NCI-H2107 (cell line): ENCODE results near the gene SOX3.

Experiments
- DNase-seq: peaks from one replicate; lab custom pipeline; 2025; lab: John Stamatoyannopoulos, UW

Gene SOX3

GRCh38 chrX:140495739-140496138, 9.1 kb downstream of the SOX3 start:
- no peak for DNase-seq

DNA sequence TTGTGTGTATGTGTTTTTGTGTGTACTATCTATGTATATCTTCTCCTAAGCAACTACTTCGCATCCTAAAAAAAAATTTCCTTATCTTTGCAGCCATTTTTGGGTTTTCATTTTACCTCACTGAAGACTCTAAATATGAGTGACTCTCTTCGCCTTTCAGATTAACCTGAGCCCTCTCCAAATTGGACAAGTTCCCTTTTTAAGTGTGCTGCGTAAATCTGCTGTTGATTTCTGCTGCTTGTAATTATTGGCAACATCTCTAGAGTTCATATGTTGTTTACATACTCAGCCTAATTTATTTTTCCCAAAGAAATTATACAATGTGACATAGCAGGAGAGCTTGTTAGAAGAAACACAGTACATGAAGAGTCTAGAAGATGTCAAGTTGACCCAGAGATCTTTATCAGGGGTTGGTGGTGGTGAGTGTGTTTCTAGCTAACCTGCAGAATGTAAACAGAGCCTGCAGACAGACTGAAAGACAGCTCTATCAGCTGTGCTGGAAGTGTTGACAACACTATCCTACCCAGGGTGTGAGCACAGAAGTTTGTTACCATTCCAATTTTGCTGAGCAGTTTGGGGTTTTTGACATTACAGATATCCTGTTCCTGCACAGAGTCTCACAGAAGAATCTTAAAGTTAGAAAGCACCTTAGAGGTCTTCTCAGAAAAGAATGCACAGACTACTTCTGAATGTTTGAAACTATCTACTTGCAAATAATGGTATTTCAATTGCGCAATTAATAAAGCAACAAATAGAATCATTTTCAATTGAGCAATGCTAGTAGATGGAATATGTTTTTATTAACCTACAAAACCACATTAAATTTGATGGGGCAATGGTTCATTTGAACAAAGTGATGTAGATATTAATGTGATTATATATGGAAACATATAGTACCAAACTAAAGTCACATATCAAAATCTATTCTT, 12.5 kb downstream of the SOX3 start:
- DNase-seq = no peak

- DNase-seq = no peak
Measured at GRCh38 chrX:140480765-140481164, 24.1 kb downstream of the SOX3 start.

DNA sequence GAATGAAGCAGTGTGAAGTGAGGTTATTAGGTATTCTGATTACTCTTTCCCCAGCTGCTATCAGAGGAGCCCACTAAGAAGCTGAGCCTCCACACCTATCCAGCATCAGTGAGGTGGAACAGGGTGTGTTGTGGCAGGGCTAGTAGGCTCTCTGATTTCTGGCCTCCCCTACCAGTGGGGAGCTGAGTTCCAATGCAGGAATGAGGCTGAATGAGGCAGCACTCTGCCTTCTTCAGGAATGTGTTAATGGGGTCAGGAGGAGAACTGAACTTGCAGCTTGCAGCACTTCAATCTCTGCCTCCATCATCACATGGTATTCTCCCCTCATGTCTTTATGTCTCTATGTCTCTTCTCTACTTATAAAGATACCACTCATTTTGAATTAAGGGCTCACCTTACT, 26.9 kb downstream of the SOX3 start:
- no peak for DNase-seq

GRCh38 chrX:140475025-140475424, 29.8 kb downstream of the SOX3 start:
- DNase-seq = no peak

GRCh38 chrX:140467211-140467610, 37.7 kb downstream of the SOX3 start:
- DNase-seq = no peak
